Activated CD8-positive, alpha-beta memory T cell treated with anti-CD3 and anti-CD28 coated beads for 36 hours (primary cell): Measurements from ENCODE around the gene FITM1. TPM values are rescaled to one million over a fixed set of nuclear protein-coding genes. Genes with fewer than 3 reads are reported as not detected.

Experiments
- CTCF ChIA-PET: fragments of 350-600 bp; sonication (Branson Sonifier 250); formaldehyde crosslinking; loops from one replicate; lab custom pipeline; 2021; ENCODE audit warnings: antibody characterized with exemption; lab: Charles Lee
- POLR2A ChIA-PET: fragments of 350-600 bp; sonication (Branson Sonifier 250); formaldehyde crosslinking; loops from one replicate; lab custom pipeline; 2021; ENCODE audit warnings: antibody characterized with exemption; lab: Charles Lee
- total RNA-seq, 2 experiments: library from RNA; stranded (reverse); gene quantifications; one replicate each; pipeline ENCODE4 v1.2.3, GENCODE V29; 2021

FITM1 gene
- total RNA-seq, 2 experiments from 2014 or later: 0.31 to 0.46 TPM

GRCh38 chr14:24143511-24143910 is 13.1 kb downstream of the FITM1 start:
- POLR2A ChIA-PET: no interaction called here
- CTCF ChIA-PET: interaction anchor here (1.4 kb wide), 1 partner anchor 18 kb away, joined by 6 read pairs; the partner anchor contains the start of gene IRF9

- POLR2A ChIA-PET: no interaction called here
Measured at GRCh38 chr14:24144451-24144850, 14.0 kb downstream of the FITM1 start.

GRCh38 chr14:24145219-24145618 is 14.8 kb downstream of the FITM1 start:
- ChIA-PET CTCF (interaction anchor here (1.2 to 1.6 kb wide), 3 partner anchors 9 to 30 kb away, joined by 6 to 8 read pairs (median 6); partner anchors contain the start of genes DCAF11, IRF9, NRL and PSME1), POLR2A (interaction anchor here (2.4 to 3.8 kb wide), 3 partner anchors 8 to 31 kb away, joined by 16 to 34 read pairs (median 18); partner anchors contain the start of genes DCAF11, IRF9, NRL and PSME1)

More at GRCh38 chr14:24144451-24144850, 14.0 kb downstream of the FITM1 start:
- CTCF ChIA-PET: interaction anchor here (1.4 kb wide), 1 partner anchor 17 kb away, joined by 6 read pairs; the partner anchor contains the start of gene IRF9

- CTCF ChIA-PET: interaction anchor here (1.2 to 2.6 kb wide), 5 partner anchors 9 to 37 kb away, joined by 3 to 8 read pairs (median 6); partner anchors contain the start of genes DCAF11, IRF9, NRL and PSME1
- POLR2A ChIA-PET: interaction anchor here (1.1 to 3.8 kb wide), 5 partner anchors 9 to 51 kb away, joined by 4 to 34 read pairs (median 16); partner anchors contain the start of genes DCAF11, IRF9, NRL and PCK2
Measured at GRCh38 chr14:24145690-24146452, 15.4 kb downstream of the FITM1 start.

GRCh38 chr14:24146453-24146977 is 16.1 kb downstream of the FITM1 start, which contains the start of gene PSME2:
TSS of gene PSME2 (minus strand) at chr14:24146610. CDS start at chr14:24146581, 29 bp downstream.
- ChIA-PET CTCF (interaction anchor here (1.2 to 2.7 kb wide), 6 partner anchors 9 to 38 kb away, joined by 3 to 24 read pairs (median 7); partner anchors contain the start of genes DCAF11, IRF9, NRL and PSME1), POLR2A (interaction anchor here (0.9 to 3.8 kb wide), 8 partner anchors 10 to 52 kb away, joined by 3 to 34 read pairs (median 7); partner anchors contain the start of genes DCAF11, IRF9, NRL and PCK2)

- POLR2A ChIA-PET: interaction anchor here (0.5 to 3.8 kb wide), 9 partner anchors 10 to 53 kb away, joined by 3 to 34 read pairs (median 4); partner anchors contain the start of genes DCAF11, IRF9, NRL and PCK2
Measured at GRCh38 chr14:24146978-24147760, 16.7 kb downstream of the FITM1 start, which contains the start of gene RNF31. TSS of gene RNF31 (plus strand) at chr14:24147498. CDS start at chr14:24147699, 201 bp downstream.

GRCh38 chr14:24147761-24148428 is 17.4 kb downstream of the FITM1 start:
- ChIA-PET CTCF (interaction anchor here (0.9 to 2.7 kb wide), 5 partner anchors 11 to 57 kb away, joined by 3 to 24 read pairs (median 7); partner anchors contain the start of genes DCAF11, IRF9, NRL and PSME1), POLR2A (interaction anchor here (0.5 to 3.8 kb wide), 5 partner anchors 11 to 47 kb away, joined by 3 to 34 read pairs (median 16); partner anchors contain the start of genes DCAF11, IRF9, NRL and PSME1)

More at GRCh38 chr14:24146978-24147760, 16.7 kb downstream of the FITM1 start, which contains the start of gene RNF31:
- CTCF ChIA-PET: interaction anchor here (0.9 to 2.7 kb wide), 6 partner anchors 8 to 57 kb away, joined by 3 to 24 read pairs (median 7); partner anchors contain the start of genes DCAF11, IRF9, NRL and PSME1

GRCh38 chr14:24149302-24149969 is 19.0 kb downstream of the FITM1 start:
- ChIA-PET CTCF (interaction anchor here (1.4 to 2.7 kb wide), 2 partner anchors 11 to 24 kb away, joined by 3 to 24 read pairs; partner anchors contain the start of gene IRF9), POLR2A (interaction anchor here (1.2 kb wide), 1 partner anchor 8 kb away, joined by 3 read pairs; the partner anchor contains the start of gene EMC9)

GRCh38 chr14:24150061-24150460 is 19.6 kb downstream of the FITM1 start:
- POLR2A ChIA-PET: interaction anchor here (0.8 to 1.2 kb wide), 2 partner anchors 9 to 51 kb away, joined by 3 read pairs; partner anchors contain the start of gene EMC9
- CTCF ChIA-PET: interaction anchor here (1.4 kb wide), 1 partner anchor 24 kb away, joined by 3 read pairs; no protein-coding TSS in a partner anchor

- CTCF ChIA-PET: interaction anchor here (1.4 to 1.8 kb wide), 2 partner anchors 10 to 23 kb away, joined by 3 to 17 read pairs; partner anchors contain the start of gene IRF9
Measured at GRCh38 chr14:24150567-24150966, 20.1 kb downstream of the FITM1 start.

GRCh38 chr14:24150993-24151392 is 20.5 kb downstream of the FITM1 start:
- ChIA-PET CTCF (interaction anchor here (1.8 kb wide), 1 partner anchor 10 kb away, joined by 17 read pairs; the partner anchor contains the start of gene IRF9), POLR2A (interaction anchor here (0.8 kb wide), 1 partner anchor 50 kb away, joined by 3 read pairs; no protein-coding TSS in a partner anchor)

More at GRCh38 chr14:24150567-24150966, 20.1 kb downstream of the FITM1 start:
- POLR2A ChIA-PET: interaction anchor here (0.8 to 1.2 kb wide), 2 partner anchors 9 to 51 kb away, joined by 3 read pairs; partner anchors contain the start of gene EMC9

GRCh38 chr14:24151404-24152080 is 21.1 kb downstream of the FITM1 start:
- ChIA-PET CTCF (interaction anchor here (0.6 to 1.8 kb wide), 2 partner anchors 9 to 42 kb away, joined by 3 to 17 read pairs; partner anchors contain the start of gene IRF9), POLR2A (interaction anchor here (0.6 kb wide), 1 partner anchor 21 kb away, joined by 3 read pairs; the partner anchor contains the start of gene FITM1)

GRCh38 chr14:24155100-24155499 is 24.6 kb downstream of the FITM1 start:
- ChIA-PET CTCF (interaction anchor here (1.1 kb wide), 1 partner anchor 9 kb away, joined by 3 read pairs; the partner anchor contains the start of gene PSME2), POLR2A (no interaction called here)

- ChIA-PET CTCF (interaction anchor here (0.5 to 0.6 kb wide), 2 partner anchors 13 to 20 kb away, joined by 3 to 6 read pairs; no protein-coding TSS in a partner anchor), POLR2A (interaction anchor here (0.6 kb wide), 1 partner anchor 13 kb away, joined by 6 read pairs; no protein-coding TSS in a partner anchor)
Measured at GRCh38 chr14:24156840-24157239, 26.4 kb downstream of the FITM1 start.

GRCh38 chr14:24157331-24157730 is 26.9 kb downstream of the FITM1 start:
- POLR2A ChIA-PET: interaction anchor here (0.6 kb wide), 1 partner anchor 12 kb away, joined by 6 read pairs; no protein-coding TSS in a partner anchor
- CTCF ChIA-PET: no interaction called here
